Keratinocyte (primary cell): ENCODE measurements around the gene UBXN7. TPM values are rescaled to one million over a fixed set of nuclear protein-coding genes. Genes with fewer than 3 reads are reported as not detected.
"Not testable (repeated sequence)": the region's sequence is repeated elsewhere in the genome, so short reads cannot be mapped to it uniquely, and the experiment has no call there.

ENCODE experiments used
- DNase-seq: peaks from one replicate; pipeline ENCODE4 v3.0.0-alpha.2; 2011; ENCODE audit warnings: low read depth, missing footprints, low spot score
- FAIRE-seq: peaks from 2 replicates; lab custom pipeline; 2011; peaks lifted over from hg19 to GRCh38; lab: Jason Lieb, UNC
- H2AFZ ChIP-seq: 2 replicates; pipeline ENCODE4 v1.6.0; 2012; ENCODE audit warnings: low read length, control low read depth, inconsistent platforms; ENCODE audit not compliant: control insufficient read depth
- H3K27ac ChIP-seq: 2 replicates; pipeline ENCODE4 v1.5.1; 2011; ENCODE audit warnings: low read length; ENCODE audit not compliant: control insufficient read depth, insufficient read depth
- H3K27me3 ChIP-seq: 3 replicates; pipeline ENCODE4 v1.6.0; 2011; ENCODE audit warnings: low read length; ENCODE audit not compliant: control insufficient read depth, insufficient read depth; ENCODE audit errors: extremely low read depth
- H3K36me3 ChIP-seq, 2 experiments: 2 replicates in 1 of 2; 3 replicates in 1 of 2; pipeline ENCODE4 v1.5.1; 2011; ENCODE audit warnings: low read length in 2 of 2, mild to moderate bottlenecking in 1 of 2; ENCODE audit not compliant: control insufficient read depth in 2 of 2, insufficient read depth in 2 of 2; ENCODE audit errors: extremely low read depth in 1 of 2
- H3K4me1 ChIP-seq: 3 replicates; pipeline ENCODE4 v1.5.1; 2011; ENCODE audit warnings: low read length; ENCODE audit not compliant: control insufficient read depth, insufficient read depth; ENCODE audit errors: extremely low read depth
- H3K4me2 ChIP-seq: 3 replicates; pipeline ENCODE4 v1.6.0; 2011; ENCODE audit warnings: low read depth, low read length; ENCODE audit not compliant: control insufficient read depth, insufficient read depth; ENCODE audit errors: extremely low read depth
- H3K4me3 ChIP-seq, 3 experiments: fragments of 200-600 bp in 1 of 3; sonication (generic) in 1 of 3; 2 replicates in 2 of 3; 3 replicates in 1 of 3; pipeline ENCODE4 v1.5.1; 2011 to 2016; ENCODE audit warnings: low read length in 3 of 3, mild to moderate bottlenecking in 3 of 3, control low read depth in 2 of 3, inconsistent platforms in 1 of 3, low read depth in 1 of 3, mixed read lengths in 1 of 3, mixed run types in 1 of 3, moderate library complexity in 1 of 3; ENCODE audit not compliant: control insufficient read depth in 2 of 3, insufficient read depth in 2 of 3; ENCODE audit errors: extremely low read depth in 1 of 3
- H3K79me2 ChIP-seq: 2 replicates; pipeline ENCODE4 v1.6.0; 2012; ENCODE audit warnings: low read length; ENCODE audit not compliant: control insufficient read depth, insufficient read depth
- H3K9ac ChIP-seq: 3 replicates; pipeline ENCODE4 v1.6.0; 2011; ENCODE audit warnings: low read length; ENCODE audit not compliant: control insufficient read depth, insufficient read depth; ENCODE audit errors: extremely low read depth
- H3K9me1 ChIP-seq: 3 replicates; pipeline ENCODE4 v1.6.0; 2011; ENCODE audit warnings: low read length; ENCODE audit not compliant: control insufficient read depth, insufficient read depth; ENCODE audit errors: extremely low read depth
- H3K9me3 ChIP-seq: 2 replicates; pipeline ENCODE4 v1.5.1; 2012; ENCODE audit warnings: low read depth, low read length; ENCODE audit not compliant: control insufficient read depth
- H4K20me1 ChIP-seq: 3 replicates; pipeline ENCODE4 v1.6.0; 2011; ENCODE audit warnings: low read length; ENCODE audit not compliant: control insufficient read depth, insufficient read depth; ENCODE audit errors: extremely low read depth
- CTCF ChIP-seq, 3 experiments: IDR thresholded peaks in 1 of 3; conservative IDR thresholded peaks in 1 of 3; optimal IDR thresholded peaks in 1 of 3; 2 replicates in 2 of 3; 3 replicates in 1 of 3; pipeline versions ENCODE3 to v1.5.1; 2011; ENCODE audit warnings: low read length in 3 of 3, mild to moderate bottlenecking in 3 of 3, moderate library complexity in 2 of 3, control low read depth in 1 of 3, inconsistent platforms in 1 of 3; ENCODE audit not compliant: insufficient read depth in 2 of 3; ENCODE audit errors: extremely low read depth in 1 of 3
- EZH2 ChIP-seq: IDR thresholded peaks from one replicate; pipeline ENCODE4 v1.6.1; 2012; ENCODE audit warnings: inconsistent platforms, mild to moderate bottlenecking, low read length, moderate library complexity
- dilution Hi-C: fragments of 300-500 bp; cut with MboI; formaldehyde crosslinking; loops from one replicate; pipeline ENCODE4 v1.7.0; 2020; ENCODE audit warnings: low sequenced_read_pairs; ENCODE audit not compliant: extremely low pct_ligation_motif_present
- polyA plus RNA-seq, 5 experiments: library from polyadenylated mRNA; depleted of rRNA in 3 of 5; stranded (reverse) in 3 of 5; stranded (forward) in 1 of 5; unstranded in 1 of 5; fragments of >200 nt; gene quantifications; 1 replicate in 1 of 5; 2 replicates in 3 of 5; 3 replicates in 1 of 5; pipeline versions ENCODE4 v1.2.1 to v1.2.3, GENCODE V29; 2011 to 2012; ENCODE audit warnings: missing spikeins in 2 of 5, low read depth in 1 of 5, low replicate concordance in 1 of 5

Gene UBXN7
- polyA plus RNA-seq, 1 donor (not counting 4 experiments of a cell fraction or from before 2014, with no cell fraction given) = 19.7 TPM

GRCh38 chr3:196458063-196458462 is 25.8 kb upstream of the UBXN7 start:
- Histone ChIP-seq H3K9me3 (no peaks in the 10 kb centered on the region), H3K79me2 (no peaks in the 10 kb centered on the region), H4K20me1 (no peaks in the 10 kb centered on the region), H3K27ac (no peak overlapping the region), H3K9ac (no peak overlapping the region), H3K36me3 (no peaks in the 10 kb centered on the region), H3K27me3 (no peaks in the 10 kb centered on the region), H3K4me1 (no peaks in the 10 kb centered on the region), H3K9me1 (no peaks in the 10 kb centered on the region), H2AFZ (no peak overlapping the region), H3K4me3 (no peak overlapping the region), H3K4me2 (no peak overlapping the region)
- FAIRE-seq (no peak), DNase-seq (no peak)
- dilution Hi-C loops = no loop called here
- TF ChIP-seq CTCF (optimal IDR thresholded peaks at IDR 0.05 in 1 of 3, IDR thresholded peaks at IDR 0.05 in 1 of 3, conservative IDR thresholded peaks at IDR 0.05 in 1 of 3; ENCODE audit: extremely low read depth in 1 of 3, insufficient read depth in 2 of 3, low read length in 3 of 3) = no peak
- TF ChIP-seq EZH2 = no peak

- H3K27ac ChIP-seq, H3K9ac ChIP-seq, DNase-seq, H3K36me3 ChIP-seq, H3K9me3 ChIP-seq, H3K4me2 ChIP-seq, H3K9me1 ChIP-seq, dilution Hi-C loops, FAIRE-seq, H3K27me3 ChIP-seq, H3K4me1 ChIP-seq, H4K20me1 ChIP-seq, H3K4me3 ChIP-seq, H2AFZ ChIP-seq, H3K79me2 ChIP-seq: not testable (repeated sequence)
These were observed 25.2 kb upstream of the UBXN7 start for GRCh38 chr3:196457470-196457869.

GRCh38 chr3:196454935-196455334 is 22.7 kb upstream of the UBXN7 start:
- TF ChIP-seq CTCF (optimal IDR thresholded peaks at IDR 0.05 in 1 of 3, IDR thresholded peaks at IDR 0.05 in 1 of 3, conservative IDR thresholded peaks at IDR 0.05 in 1 of 3; ENCODE audit: extremely low read depth in 1 of 3, insufficient read depth in 2 of 3, low read length in 3 of 3) = no peak
- Histone ChIP-seq H3K79me2 (no peaks in the 10 kb centered on the region), H3K36me3 (no peaks in the 10 kb centered on the region), H4K20me1 (no peaks in the 10 kb centered on the region), H3K27ac (no peak overlapping the region), H3K4me3 (no peak overlapping the region), H3K4me1 (no peaks in the 10 kb centered on the region), H3K9ac (no peak overlapping the region), H3K9me3 (no peaks in the 10 kb centered on the region), H2AFZ (no peak overlapping the region), H3K9me1 (no peaks in the 10 kb centered on the region), H3K27me3 (no peaks in the 10 kb centered on the region), H3K4me2 (no peak overlapping the region)
- FAIRE-seq (no peak), DNase-seq (no peak)
- dilution Hi-C loops = no loop called here
